Hypothalamus (tissue), 51 donors: ENCODE data around the gene PNPLA2.

Source experiments
- DNase-seq, 51 donors: peaks; one replicate each; lab custom pipeline; 2025; lab: John Stamatoyannopoulos, UW

Gene PNPLA2

DNA sequence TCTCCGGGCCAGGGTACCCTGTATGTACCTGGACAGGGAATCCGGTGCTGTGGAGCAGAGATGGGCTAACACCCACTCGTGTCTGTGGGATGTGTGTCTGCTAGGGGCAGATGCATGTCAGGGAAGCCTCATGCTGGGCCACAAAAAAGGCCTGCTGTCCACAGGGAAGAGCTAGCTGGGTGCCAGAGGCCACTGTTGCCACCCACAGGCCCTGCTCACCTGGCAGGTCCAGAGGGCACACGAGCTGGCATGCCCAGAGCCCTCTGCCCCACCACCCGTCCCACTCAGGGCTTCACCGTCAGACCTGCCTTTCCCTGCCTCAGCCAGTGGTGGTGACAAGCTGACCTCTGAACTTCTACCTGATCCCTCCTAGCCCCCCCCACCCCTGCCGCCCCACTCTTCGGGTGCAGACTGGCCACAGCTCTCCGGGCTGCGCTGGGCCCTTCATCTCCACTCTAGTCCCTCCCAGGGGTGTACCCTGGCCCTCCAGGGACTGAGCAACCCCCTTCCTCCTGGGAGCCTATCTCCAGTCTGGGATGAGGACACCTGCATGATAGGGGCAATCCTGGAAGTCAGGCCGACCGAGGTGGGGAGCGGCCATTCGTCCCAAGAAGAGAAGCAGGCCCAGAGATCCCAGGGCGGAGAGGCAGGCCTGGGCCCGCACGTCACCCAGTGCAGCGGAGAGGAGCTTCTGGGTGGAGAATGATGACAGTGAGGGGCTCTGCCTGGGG lies 22.0 kb upstream of the PNPLA2 start:
- DNase-seq, result no peak

DNA sequence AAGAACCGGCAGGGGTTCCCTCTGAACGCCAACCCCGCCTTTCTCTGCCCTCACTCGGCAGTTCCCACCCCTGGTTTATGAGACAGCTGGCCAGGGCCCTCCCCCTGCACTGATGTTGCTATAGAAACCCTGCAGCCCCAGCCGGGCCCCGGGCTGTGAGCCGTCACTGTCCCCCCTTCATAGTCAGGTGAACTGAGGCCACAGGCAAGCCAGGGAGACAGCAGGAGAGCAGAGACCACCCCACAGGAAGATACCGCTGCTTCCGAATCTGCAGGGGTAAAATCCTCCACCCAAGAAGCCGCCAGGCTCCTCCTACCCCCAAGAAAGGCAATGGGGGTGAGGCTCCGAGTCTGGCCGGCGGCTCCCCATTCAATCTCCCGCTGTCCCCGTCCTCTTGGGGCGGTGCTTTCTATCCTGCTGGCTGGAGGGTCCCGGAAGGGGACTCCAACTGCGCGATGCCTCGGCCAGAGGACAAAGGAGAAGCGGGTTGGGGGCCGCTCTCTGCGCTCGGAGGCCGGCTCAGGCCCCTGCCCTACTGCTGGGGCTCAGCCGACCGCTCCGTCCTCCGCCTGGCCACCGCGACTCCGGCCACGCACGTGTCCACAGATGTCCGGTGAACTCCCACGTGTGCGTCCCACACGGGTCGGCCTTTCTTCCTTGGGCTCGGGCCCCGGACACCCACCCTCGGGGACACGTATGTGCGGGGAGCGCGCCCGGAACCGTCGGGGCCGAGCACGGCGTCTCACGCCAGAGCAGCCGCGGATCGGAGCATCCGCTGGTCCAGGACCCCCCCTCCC lies 21.2 kb upstream of the PNPLA2 start:
- DNase-seq, result peak in 43 of 51 donors; percentile 27 to 89 (median 72)

DNA sequence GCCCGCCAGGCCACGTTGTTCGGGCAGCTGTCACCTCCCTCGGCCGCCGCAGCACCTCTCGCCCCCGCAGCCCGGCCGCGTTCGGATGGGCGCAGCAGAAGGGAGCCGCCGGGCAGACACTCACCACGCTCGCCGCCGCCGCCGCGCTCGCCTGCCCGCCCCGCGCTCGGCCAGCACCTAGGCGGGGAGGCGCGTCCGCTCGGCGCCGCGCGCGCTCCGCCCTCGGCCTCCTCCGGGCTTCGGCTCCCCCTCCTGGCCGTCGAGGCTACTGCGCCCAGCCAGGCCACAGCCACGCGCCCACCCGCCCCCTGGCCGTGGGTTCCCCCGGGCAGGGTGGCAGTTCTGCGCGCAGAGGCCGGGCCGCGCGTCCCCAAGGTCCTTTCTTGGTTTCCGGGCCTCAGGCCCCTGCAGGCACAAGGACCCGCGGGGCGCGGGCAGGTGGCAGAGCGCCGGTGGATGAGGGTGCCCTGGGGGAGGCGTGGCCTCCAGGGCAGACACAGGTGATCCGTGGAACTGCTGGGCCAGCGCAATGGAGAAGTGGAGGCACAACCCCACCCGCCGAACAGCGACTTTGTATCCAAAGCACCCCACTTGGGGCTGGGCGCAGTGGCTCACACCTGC lies 20.5 kb upstream of the PNPLA2 start, which contains the start of gene SLC25A22:
SLC25A22 (minus strand) TSS at position 189 of the 621 bp plus-strand sequence. CDS start 3,275 bp downstream, outside the sequence.
- peak in 44 of 51 donors; percentile 36 to 86 (median 70) for DNase-seq

DNA sequence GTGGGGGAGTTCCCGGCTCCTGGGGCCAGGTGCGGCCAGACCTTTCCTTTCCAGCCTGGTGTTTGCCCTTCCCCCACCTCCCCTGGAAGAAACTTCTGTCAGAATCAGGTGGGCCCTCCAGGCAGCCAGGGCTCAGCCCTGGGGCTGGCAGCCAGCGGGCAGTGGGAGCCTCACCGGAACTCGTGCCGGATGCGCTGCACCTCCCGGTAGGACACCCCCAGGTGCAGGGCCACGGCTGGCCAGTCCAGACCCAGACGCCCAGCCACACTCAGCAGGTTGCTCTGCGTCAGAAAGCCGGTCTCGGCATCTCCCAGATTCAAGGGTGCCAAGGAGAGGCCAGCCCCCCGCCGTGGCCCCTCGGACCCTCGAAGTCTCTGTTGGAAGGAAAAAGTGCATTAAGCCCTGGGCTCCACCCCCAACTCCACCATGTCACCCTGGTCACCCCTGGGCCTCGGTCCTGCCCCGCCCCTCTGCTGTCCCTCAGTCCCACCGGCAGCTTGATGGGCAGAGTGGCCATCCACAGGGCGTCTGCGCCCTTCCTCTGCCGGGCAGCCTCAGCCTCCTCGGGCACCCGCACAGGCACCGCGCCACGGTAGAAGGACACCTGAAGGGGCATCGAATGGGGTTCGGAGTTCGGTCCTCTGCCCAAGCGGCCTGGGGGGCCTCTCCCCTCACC lies 18.9 kb upstream of the PNPLA2 start:
- DNase-seq, result no peak

DNA sequence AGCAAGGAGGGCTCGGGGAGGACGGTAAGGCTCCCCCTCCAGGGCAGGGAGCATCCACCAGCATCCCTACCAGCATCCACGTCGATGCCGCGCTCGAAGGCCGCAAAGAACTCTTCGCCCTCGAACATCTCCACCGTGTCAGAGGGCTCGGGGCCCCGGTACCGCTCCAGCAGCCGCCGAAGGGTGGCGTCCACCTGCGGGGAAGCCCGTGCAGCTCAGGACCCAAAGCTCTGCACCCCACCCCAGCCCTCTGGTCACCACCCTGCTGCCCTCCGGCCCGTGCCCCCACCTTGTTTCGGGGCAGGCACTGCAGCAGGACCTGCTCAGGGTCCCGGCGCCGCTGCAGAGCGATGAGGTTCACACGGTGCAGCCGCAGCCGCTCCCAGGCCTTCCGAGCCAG lies 18.2 kb upstream of the PNPLA2 start:
- DNase-seq, result no peak

DNA sequence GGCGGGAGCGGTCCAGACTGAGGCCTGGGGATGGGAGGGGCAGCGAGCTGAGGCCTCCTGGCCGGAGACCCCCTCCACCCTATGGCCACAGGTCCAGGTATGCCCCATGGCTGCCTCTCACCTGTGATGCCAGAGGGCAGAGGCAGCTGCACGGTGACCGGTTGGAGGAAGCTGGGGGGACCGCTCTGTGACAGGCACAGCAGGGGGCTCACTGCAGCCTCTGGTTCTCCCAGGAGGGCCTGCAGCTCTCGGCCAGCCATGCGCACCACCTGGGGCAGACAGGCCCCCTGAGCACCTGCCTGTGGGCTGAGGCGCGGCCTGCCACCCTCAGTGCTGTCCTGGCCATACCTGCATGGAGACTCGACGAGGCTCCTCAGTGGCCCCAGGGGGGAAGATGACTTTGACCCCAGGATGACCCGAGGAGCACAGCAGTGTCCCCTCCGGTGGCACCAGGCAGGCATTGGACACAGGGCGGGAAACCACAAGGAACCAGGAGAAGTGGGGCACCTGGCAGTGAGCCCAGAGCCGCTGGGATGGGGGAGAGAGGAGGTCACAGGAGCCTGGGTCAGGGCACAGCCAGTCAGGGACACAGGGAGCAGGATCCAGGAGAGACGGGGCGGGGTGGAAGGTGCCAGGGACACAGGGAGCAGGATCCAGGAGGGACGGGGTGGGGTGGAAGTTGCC lies 17.5 kb upstream of the PNPLA2 start:
- DNase-seq, result no peak

DNA sequence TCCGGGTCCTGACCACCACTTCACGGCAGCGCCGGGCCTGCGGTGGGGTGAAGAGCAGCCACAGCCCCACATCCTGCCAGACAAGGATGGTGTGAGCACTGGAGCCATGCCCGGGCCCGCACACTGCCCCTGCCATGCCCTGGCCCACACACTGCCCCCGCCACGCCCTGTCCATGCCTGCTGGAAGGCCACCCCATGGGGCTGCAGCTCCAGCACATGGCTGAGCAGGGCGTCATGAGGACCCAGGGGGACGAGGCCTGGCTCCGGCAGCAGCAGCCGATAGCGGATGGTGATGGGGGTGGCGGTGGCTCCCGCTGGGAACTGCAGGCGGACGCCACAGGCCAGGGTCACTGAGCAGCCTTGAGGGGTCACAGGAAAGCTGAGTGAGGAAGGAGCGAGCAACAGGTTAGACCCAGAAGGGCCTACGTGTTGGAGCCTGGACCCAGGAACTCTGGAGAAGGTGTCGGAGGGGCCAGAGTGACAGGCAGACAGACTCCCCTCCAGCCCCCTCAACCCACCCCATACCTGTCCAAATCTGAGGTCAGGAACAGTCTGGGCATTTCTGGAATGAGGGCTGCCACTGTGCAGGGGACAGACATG lies 16.6 kb upstream of the PNPLA2 start:
- DNase-seq, result no peak

DNA sequence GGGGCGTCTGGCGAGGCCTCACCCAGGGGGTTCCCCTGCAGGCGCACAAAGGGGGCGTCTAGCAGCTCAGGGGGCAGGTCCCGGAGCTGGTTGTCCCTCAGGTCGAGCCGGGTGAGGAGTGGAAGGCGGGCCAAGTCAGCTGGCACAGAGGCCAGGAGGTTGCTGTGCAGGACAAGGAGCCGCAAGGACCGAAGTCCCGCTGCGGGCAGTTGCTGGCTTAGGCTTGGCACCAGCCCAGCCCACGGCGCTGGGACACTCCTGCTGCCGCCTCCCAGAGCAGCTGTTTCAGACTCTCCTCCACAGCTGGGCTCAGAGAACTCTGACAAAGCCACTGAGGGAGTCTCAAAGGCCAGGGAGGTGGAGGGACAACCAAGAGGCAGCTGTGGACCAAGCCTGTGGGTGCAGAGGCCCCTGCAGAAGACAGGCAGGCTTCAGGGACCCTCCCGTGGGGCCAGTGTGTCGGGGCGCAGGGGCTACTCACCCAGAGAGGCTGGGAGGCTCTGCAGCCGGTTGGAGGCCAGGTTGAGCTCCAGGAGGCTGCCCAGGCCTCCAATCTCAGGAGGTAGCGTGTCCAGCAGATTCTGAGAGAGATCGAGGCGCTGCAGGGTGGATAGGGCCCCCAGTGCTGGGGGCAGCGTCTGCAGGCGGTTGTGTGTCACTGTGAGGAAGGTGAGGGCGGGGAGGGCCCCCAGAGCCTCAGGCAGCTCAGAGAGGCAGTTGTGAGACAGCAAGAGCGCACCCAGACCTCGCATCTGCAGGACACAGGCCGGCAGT lies 15.8 kb upstream of the PNPLA2 start:
- DNase-seq, result no peak

DNA sequence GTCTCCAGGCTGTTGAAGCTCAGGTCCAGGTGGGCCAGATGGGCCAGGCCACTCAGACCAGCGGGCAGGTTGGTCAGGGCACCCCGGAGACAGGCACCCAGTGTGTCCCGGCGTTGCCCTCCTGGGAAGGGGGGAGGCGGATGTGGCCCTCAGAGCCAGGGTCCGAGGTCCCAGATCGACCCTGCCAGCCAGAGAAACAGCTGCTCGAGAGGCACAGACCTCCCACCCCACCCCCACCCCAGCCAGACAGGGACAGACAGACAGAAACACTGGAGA lies 15.3 kb upstream of the PNPLA2 start:
- DNase-seq, result no peak

DNA sequence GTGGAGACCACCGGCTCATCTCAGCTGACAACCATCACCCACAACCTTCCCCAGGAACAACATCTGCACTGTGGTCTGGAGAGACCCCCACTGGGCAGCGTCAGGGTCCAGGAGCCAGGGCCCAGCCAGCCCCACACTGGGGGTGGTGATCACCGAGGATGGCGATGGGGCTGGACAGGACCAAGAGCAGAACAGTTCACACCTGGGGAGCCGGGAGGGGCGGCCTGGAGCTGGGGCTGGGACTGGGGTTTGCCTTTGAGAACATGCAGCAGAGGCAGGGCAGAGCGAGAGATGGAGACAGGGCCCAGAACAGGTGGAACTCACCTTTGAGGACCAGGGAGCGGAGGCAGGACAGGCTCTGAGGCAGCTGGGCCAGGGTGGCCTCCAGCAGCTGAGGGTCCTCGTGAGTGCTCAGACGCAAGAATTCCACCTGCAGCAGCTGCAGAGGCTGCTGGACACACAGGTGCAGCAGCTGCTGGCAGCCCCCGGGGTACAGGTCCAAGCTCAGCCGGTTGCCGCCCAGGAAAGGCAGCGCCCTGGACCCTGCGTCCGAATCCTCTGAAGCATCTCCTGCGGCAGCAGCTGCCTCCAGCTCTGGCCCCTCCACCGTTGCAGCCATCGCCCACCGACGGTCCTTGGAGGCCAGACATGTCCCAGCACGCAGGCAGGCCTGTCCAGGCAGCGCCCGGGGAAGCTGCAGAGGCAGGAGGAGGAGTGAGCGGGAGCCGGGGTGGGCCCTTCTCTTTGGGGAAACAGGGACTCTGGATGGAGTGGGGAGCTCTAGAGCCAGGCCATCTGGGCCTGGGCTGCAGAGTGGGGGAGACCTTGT lies 14.7 kb upstream of the PNPLA2 start:
- DNase-seq, result no peak

DNA sequence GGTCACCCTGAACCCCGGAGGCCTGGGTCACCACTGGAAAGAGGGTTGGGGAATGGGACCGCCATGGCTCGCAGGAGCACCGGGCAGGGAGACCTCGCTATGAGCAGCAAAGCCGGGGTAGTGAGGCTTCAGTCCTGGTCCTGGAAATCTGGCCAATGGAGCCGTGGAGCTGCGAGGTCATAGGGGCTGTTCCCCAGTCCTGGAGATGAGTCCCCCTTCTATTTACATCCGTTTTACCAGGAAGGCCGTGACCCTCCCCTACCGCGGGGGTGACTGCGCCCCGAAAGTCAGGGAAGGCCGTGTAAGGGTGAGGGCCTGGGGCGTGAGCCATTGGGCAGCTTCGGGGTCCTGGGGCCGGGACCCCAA lies 14.1 kb upstream of the PNPLA2 start:
- DNase-seq, result no peak

DNA sequence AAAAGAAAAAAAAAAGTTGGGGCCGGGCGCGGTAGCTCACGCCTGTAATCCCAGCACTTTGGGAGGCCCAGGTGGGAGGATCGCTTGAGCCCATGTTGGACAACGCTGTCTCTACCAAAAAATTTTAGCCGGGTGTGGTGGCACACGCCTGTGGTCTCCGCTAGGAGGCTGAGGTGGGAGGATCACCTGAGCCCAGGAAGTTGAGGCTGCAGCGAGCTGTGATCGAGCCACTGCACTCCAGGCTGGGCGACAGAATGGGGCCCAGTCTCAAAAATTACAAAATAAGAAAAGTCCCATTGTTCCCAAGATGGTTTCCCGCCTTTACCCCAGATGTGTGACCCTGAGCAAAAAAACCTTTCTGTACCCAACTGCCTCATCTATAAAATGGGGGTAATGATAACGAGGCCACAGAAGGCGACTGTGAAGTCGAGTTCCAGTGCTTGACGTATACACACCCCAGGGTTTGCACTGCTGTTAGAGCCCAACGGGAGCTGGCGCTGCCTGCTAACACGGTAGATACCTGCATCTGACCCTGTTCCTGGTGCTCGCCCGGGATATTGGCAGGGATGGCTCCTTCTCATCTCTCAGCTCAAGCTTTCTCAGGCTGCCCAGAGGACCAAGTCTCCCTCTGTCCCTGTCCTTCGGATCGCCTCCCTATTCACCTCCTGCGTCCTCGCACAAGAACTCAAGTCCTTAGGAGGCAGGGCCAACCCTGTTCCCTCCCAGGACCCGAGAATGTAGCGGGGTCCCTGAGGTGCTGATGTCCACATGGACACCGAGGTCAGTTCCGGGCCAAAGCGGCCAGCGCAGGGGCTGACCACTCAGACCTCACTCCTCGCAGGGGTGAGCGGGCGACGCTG lies 10.1 kb upstream of the PNPLA2 start:
- peak in 5 of 51 donors; percentile 69 to 88 (median 77) for DNase-seq

DNA sequence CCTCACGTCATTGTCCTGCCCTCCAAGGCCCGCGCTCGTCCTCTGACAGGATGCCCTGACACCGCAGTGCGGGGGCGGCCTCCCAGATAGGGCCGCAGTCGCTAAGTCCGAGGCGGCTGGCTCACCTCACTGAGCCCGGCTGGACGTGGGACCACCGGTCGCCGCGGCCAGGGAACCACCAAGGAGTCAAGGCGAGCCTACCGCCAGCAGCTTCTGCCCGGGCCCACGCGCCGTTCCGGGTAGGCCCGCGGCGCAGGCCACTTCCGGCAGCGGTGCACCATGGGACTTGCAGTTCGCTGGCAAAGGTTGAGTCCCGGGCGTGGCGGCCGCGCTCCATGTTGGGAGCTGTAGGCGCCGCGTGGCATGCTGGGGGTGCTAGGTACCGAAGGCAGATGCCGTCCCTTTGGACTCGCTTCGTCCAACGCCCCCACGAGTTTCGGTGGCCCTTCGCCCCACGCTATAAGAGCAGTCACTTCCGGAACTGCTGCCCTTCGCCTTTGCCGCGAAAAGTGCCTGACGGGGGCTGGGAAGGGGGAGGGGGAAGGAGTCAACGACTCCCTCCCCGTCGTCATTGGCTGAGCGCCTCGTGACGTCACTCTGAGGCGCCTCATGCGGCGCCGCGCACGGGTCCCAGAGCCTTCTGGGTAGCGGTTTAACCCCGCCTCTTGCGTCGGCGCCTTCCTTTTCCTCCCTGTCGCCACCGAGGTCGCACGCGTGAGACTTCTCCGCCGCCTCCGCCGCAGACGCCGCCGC lies 9.3 kb upstream of the PNPLA2 start, which contains the start of gene RPLP2:
RPLP2 (plus strand) TSS at position 681 of the 753 bp plus-strand sequence. CDS start 268 bp downstream, outside the sequence.
- DNase-seq, result peak; percentile 86 to 100 (median 97)

DNA sequence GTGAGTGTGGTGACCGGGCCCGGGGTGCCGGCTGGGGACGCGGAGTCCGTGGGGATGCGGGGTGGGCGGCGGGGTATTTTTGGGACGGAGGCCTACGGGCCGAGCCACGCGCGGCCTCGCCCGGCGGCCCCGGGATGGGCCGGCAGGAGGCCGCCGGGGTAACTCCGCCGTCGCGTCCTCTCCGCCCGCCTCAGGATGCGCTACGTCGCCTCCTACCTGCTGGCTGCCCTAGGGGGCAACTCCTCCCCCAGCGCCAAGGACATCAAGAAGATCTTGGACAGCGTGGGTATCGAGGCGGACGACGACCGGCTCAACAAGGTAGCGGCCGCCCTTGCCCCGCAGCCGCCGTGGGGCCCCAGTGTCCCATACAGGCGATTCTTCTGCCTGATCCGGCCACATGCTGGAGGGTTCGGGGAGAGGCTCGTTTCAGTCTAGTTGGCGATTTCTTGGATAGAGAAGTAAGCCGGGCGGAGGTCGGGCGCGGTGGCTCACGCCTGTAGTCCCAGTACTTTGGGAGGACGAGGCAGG lies 8.6 kb upstream of the PNPLA2 start:
- no peak for DNase-seq

DNA sequence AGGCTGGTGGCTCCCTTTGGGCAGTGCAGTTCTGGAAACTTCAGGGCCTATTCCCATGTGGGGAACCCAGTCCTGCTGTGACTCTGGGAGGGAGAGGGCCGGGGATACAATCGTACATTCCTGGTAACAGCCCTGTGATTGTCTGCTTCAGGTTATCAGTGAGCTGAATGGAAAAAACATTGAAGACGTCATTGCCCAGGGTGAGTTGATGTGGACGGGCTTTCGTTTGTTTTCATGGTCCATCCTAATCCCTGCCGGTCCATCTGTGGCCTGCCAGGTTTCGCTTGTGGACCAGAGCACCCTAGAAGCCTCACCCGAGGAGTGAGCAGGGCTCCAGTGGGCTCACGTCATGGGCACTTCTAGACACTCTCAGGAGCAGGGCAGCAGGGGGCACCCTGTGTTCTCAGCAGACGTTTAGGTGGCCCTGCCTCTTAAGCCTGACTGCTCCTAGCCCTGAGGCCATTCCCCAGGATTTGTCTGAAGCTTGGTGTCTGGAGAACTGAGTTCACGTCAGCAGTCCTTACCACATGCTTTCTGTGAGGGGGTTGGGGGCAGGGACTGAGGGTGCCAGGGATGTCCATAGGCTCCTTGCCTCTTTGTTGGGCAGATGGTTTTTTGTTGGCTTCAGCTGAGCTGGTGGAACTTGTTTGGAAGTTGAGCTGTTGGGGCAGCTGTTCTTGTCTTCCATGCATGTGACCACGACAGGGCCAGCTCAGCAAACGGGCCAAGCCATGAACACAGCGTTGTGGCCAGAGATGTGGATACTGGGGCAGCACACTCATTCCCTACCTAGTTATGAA lies 7.1 kb upstream of the PNPLA2 start:
- DNase-seq, result no peak

DNA sequence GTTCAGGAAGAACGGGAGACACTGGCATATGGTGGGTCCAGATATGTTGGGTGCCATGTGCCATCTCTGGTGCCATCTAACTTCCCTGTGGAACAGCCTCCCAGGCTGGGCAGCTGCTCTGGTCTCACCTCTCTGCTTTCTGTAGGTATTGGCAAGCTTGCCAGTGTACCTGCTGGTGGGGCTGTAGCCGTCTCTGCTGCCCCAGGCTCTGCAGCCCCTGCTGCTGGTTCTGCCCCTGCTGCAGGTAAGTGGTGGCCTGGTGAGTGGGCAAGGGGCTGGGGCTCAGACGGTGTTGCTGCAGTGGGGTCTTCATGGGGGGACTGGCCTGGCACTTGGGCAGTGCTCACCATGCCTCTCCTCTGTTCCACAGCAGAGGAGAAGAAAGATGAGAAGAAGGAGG lies 6.3 kb upstream of the PNPLA2 start:
- DNase-seq, result no peak
